ENCODE measurements around the gene EPGN.

The EPGN gene

DNA sequence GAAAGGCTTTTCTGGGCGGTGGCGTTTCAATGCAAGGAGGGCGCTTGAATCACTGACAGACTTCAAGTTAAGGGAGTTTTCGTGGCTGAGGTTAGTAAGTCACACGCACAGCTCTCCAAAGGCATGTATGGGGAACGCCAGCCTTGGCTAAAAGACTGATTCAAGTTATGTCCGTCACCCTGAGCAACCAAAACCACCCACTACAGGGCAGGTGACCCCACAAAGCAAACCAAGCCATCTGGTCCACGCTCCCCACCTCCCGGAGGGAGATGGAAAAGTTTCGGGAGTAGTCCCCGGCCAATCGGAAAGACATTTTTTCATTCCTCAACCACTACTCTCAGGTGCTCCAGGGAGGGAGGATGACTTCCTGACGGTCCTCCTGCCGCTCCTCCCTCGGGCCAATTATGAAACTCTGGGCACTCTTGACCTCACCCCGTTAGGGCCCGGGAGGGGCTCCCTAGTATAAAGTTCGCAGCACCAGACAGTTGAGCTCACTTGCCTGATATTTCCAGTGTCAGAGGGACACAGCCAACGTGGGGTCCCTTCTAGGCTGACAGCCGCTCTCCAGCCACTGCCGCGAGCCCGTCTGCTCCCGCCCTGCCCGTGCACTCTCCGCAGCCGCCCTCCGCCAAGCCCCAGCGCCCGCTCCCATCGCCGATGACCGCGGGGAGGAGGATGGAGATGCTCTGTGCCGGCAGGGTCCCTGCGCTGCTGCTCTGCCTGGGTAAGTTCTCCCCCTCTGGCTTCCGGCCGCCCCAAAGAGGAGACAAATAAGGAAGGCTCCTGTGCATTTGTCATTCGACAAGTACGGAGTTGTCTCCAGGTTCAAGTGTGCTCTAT is 56.6 kb downstream of the EPGN start, which contains the start of gene EREG:
Gene EREG (plus strand): TSS at position 494 of the 840 bp plus-strand sequence. CDS start 164 bp downstream, at position 658.
- peaks cover 6% of the 10 kb centered on the region for H3K27me3 ChIP-seq (ENCODE audit: control insufficient read depth, insufficient read depth, low read length)
- H3K4me3 ChIP-seq (ENCODE audit: low read depth, low read length), result peak within 1 kb of the TSS; percentile 27

DNA sequence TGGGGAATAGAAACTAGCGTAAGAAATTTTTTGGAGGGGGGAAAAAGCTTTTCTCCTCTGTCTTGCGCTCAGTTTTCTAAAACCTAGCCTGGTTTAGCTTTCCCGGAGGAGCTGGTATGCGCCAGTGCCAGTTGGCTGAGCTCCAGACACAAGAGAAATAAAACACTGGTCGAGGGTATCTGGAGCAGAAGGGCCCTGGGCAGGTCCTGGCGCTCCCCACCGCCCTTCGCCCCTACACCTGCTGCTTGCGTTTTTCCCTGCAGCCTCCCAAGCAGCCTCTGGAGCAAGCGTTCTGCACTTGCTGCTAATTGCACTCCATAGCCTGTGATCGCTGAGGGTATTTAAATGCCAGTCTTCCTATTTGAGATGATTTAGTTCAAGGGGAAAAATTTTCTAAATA is 57.5 kb downstream of the EPGN start:
- peak overlapping the region; percentile 57 for H3K4me2 ChIP-seq (ENCODE audit: low read length)
- no peak overlapping the region for H3K4me3 ChIP-seq (ENCODE audit: low read depth, low read length)
- no peaks in the 10 kb centered on the region for H3K36me3 ChIP-seq (ENCODE audit: control insufficient read depth, insufficient read depth, low read length)
- H3K79me2 ChIP-seq, result no peaks in the 10 kb centered on the region
- H3K9ac ChIP-seq, result no peak overlapping the region
- no peaks in the 10 kb centered on the region for H3K9me3 ChIP-seq (ENCODE audit: control insufficient read depth, low read length)
- peaks cover 6% of the 10 kb centered on the region for H3K27me3 ChIP-seq (ENCODE audit: control insufficient read depth, insufficient read depth, low read length)
- TF ChIP-seq, protein P1, sequence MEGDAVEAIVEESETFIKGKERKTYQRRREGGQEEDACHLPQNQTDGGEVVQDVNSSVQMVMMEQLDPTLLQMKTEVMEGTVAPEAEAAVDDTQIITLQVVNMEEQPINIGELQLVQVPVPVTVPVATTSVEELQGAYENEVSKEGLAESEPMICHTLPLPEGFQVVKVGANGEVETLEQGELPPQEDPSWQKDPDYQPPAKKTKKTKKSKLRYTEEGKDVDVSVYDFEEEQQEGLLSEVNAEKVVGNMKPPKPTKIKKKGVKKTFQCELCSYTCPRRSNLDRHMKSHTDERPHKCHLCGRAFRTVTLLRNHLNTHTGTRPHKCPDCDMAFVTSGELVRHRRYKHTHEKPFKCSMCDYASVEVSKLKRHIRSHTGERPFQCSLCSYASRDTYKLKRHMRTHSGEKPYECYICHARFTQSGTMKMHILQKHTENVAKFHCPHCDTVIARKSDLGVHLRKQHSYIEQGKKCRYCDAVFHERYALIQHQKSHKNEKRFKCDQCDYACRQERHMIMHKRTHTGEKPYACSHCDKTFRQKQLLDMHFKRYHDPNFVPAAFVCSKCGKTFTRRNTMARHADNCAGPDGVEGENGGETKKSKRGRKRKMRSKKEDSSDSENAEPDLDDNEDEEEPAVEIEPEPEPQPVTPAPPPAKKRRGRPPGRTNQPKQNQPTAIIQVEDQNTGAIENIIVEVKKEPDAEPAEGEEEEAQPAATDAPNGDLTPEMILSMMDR (IDR thresholded peaks at IDR 0.05), result no peak
- H3K4me1 ChIP-seq, result no peaks in the 10 kb centered on the region
- no peak overlapping the region for H2AFZ ChIP-seq
- no peak overlapping the region for H3K27ac ChIP-seq

More for the DNA sequence above, 56.6 kb downstream of the EPGN start, which contains the start of gene EREG:
- Histone ChIP-seq H2AFZ (no peak within 1 kb of the TSS), H3K9ac (no peak within 1 kb of the TSS), H3K36me3 (ENCODE audit: control insufficient read depth, insufficient read depth, low read length) (no peaks in the 10 kb centered on the region), H3K9me3 (ENCODE audit: control insufficient read depth, low read length) (no peaks in the 10 kb centered on the region), H3K79me2 (no peaks in the 10 kb centered on the region), H3K4me2 (ENCODE audit: low read length) (peak within 1 kb of the TSS; percentile 57), H3K27ac (no peak within 1 kb of the TSS), H3K4me1 (no peaks in the 10 kb centered on the region)
- TF ChIP-seq, protein P1 (IDR thresholded peaks at IDR 0.05), result no peak
